DND-41 (cell line): ENCODE measurements around the gene CKS1B.

Source experiments
- EZH2 ChIP-seq: IDR thresholded peaks from 3 replicates; pipeline ENCODE4 v1.6.1; 2012; ENCODE audit warnings: borderline replicate concordance, low read depth, mild to moderate bottlenecking, moderate library complexity, low read length, inconsistent platforms; ENCODE audit not compliant: severe bottlenecking
- TF ChIP-seq, protein P1 (sequence below): IDR thresholded peaks from 2 replicates; pipeline ENCODE4 v1.5.1; 2012; ENCODE audit warnings: borderline replicate concordance, low read length, moderate library complexity, mild to moderate bottlenecking; ENCODE audit not compliant: poor library complexity, severe bottlenecking; ENCODE audit errors: extremely low read depth

DNA sequence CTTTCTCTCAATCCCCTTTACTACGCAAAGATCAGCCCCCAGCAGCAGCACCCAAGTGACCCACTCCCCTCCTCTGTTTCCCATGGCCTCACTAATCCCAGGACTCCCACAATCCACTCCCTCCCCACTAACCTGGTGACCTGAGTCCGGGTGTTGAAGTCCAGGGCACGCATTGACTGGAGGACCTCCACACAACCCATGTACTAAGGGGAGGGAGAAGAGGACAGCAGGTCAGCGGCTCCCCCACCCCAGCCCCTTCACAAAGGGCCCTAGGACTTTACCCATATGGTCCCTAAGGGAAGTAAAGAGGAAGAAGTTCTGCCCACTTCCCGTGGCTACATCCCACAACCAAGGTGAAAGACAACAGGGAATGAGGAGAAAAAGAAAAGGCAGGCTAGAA lies 5.2 kb upstream of the CKS1B start:
- TF ChIP-seq, protein P1, sequence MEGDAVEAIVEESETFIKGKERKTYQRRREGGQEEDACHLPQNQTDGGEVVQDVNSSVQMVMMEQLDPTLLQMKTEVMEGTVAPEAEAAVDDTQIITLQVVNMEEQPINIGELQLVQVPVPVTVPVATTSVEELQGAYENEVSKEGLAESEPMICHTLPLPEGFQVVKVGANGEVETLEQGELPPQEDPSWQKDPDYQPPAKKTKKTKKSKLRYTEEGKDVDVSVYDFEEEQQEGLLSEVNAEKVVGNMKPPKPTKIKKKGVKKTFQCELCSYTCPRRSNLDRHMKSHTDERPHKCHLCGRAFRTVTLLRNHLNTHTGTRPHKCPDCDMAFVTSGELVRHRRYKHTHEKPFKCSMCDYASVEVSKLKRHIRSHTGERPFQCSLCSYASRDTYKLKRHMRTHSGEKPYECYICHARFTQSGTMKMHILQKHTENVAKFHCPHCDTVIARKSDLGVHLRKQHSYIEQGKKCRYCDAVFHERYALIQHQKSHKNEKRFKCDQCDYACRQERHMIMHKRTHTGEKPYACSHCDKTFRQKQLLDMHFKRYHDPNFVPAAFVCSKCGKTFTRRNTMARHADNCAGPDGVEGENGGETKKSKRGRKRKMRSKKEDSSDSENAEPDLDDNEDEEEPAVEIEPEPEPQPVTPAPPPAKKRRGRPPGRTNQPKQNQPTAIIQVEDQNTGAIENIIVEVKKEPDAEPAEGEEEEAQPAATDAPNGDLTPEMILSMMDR: no peak
- TF ChIP-seq EZH2: no peak
